COLO829 (cell line): ENCODE results near the gene S100A16.
"Not testable (repeated sequence)": the region's sequence is repeated elsewhere in the genome, so short reads cannot be mapped to it uniquely, and the experiment has no call there.

ENCODE experiments used
- DNase-seq: peaks from one replicate; pipeline ENCODE4 v3.0.0; 2012; ENCODE audit warnings: low spot score

Gene S100A16

GRCh38 chr1:153562021-153562420 is 50.9 kb downstream of the S100A16 start:
- not testable (repeated sequence) for DNase-seq

GRCh38 chr1:153561466-153561985 is 51.4 kb downstream of the S100A16 start:
- no peak for DNase-seq

DNA sequence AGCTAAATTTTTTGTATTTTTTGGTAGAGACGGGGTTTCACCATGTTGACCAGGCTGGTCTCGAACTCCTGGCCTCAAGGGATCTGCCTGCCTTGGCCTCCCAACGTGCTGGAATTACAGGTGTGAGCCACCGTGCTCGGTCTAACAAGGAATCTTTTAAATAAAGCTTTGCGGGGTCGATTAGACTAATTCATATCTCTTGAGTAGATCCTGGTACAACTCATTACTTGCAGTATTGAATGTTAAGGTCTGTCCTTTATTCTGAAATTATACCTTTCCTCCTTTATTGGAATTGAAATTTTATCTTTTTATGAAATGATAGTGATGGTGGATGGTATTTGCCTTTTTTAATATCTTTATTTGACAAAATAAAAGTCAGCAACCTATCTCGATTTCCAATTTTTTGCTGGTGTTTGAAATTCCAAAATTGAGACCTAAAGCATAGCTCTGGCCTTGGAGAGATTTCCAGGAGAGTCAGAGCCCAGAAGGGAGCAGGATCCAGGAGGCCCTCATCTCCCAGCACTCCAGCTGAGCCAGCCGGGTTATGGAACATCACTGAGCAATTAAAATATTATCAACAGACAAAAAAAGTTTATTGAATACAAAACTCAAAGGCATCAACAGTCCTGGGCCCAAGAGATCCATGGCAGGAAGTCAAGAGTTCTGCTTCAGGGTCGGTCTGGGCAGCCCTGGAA is 52.0 kb downstream of the S100A16 start:
- DNase-seq = no peak

DNA sequence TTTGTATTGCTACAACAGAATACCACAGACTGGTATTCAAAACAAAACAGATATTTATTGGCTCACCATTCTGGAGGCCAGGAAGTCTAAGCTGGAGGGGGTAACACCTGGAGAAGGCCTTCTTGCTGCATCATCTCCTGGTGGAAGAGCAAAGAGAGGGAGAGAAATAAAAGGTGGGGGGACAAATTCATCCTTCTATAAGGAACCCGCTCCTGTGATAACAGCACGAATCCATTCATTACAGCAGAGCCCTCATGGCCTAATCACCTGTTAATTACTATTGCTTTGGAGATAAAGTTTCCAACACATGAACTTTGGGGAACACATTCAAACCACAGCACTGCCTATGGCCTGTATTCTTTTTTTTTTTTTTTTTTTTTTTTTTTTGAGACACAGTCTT is 52.7 kb downstream of the S100A16 start:
- DNase-seq = no peak

- no peak for DNase-seq
Measured at GRCh38 chr1:153557877-153558276, 55.1 kb downstream of the S100A16 start.
